Urinary bladder (tissue), 4 donors: ENCODE data around the gene ITGB6. TPM values are rescaled to one million over a fixed set of nuclear protein-coding genes. Genes with fewer than 3 reads are reported as not detected.
"Not testable (repeated sequence)": the region's sequence is repeated elsewhere in the genome, so short reads cannot be mapped to it uniquely, and the experiment has no call there.

ENCODE experiments used
- DNase-seq: peaks from one replicate; pipeline ENCODE4 v3.0.0-alpha.2; 2015; ENCODE audit errors: extremely low spot score
- H3K27ac ChIP-seq: one replicate; pipeline ENCODE4 v1.5.1; 2013; ENCODE audit warnings: low read depth, mild to moderate bottlenecking, moderate library complexity
- H3K36me3 ChIP-seq: one replicate; pipeline ENCODE4 v1.6.1; 2013; ENCODE audit warnings: mild to moderate bottlenecking, moderate library complexity; ENCODE audit not compliant: insufficient read depth
- H3K4me1 ChIP-seq: one replicate; pipeline ENCODE4 v1.6.1; 2013; ENCODE audit warnings: mild to moderate bottlenecking, moderate library complexity; ENCODE audit not compliant: insufficient read depth
- H3K4me3 ChIP-seq: one replicate; pipeline ENCODE4 v1.5.1; 2013; ENCODE audit warnings: low read depth, low read length
- WGBS: extraction: QIAGEN DNeasy Blood & Tissue Kit; methylation state at CpG from one replicate; pipeline ENCODE4 v1.1.7; 2013; 5-methylcytosine and 5-hydroxymethylcytosine counted together
- polyA plus RNA-seq: library from polyadenylated mRNA; stranded (reverse); fragments of 200-250 nt; gene quantifications from one replicate; pipeline ENCODE4 v1.2.3, GENCODE V29; 2013
- total RNA-seq: library from RNA; depleted of rRNA; stranded (reverse); fragments of >200 nt; gene quantifications from one replicate; pipeline ENCODE4 v1.2.3, GENCODE V29; 2014
- donor health status: healthy with polysubstance abuse.
- donor health status: healthy.

ITGB6 gene
- total and polyA plus RNA-seq, 2 donors: 4.6 to 25.2 TPM

DNA sequence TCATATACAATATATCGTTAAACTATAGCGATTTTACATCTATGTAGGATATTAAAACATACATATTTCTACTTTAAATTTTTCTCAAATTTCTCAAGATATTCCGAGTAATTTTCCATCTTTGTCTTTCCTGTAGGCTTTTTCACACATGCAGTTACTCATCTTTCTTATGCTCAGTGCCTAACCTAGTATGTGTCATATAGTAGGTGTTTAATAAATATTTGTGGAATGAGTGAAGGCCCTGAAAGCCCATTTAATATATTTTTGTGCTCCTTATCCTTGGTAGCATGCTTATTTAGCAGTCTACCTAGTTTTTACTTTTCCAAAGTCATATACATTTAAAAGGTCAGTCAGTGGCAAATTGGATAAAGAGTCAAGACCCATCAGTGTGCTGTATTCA, 67.3 kb downstream of the ITGB6 start:
- WGBS: 92% methylated on average over 3 of the region's 3 CpGs
- Histone ChIP-seq H3K4me1 (no peaks in the 10 kb centered on the region), H3K4me3 (no peak overlapping the region), H3K36me3 (no peaks in the 10 kb centered on the region), H3K27ac (no peak overlapping the region)
- DNase-seq: no peak

DNA sequence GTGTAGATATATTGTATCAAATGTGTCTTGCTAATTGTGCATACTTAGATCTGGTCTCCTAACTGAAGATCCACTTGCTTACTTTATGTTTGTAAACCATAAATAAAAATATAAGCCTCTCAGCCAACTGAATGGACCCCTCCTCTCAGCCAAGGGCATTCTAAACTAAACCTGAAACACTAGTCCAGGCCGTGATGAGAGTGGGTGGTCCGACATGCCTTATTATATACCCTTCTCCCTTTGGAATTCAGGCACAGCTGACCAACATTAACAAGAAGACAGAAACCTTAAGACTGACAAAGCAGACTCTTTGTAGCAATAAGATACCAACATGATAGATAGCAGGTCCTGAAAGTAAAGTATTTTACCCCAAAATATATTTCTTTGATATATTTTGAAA, 73.3 kb downstream of the ITGB6 start:
- H3K27ac ChIP-seq: no peak overlapping the region
- 75% methylated on average over 2 of the region's 2 CpGs for WGBS

GRCh38 chr2:160126315-160126714, 73.8 kb downstream of the ITGB6 start:
- Histone ChIP-seq H3K4me3 (no peak overlapping the region), H3K36me3 (no peaks in the 10 kb centered on the region), H3K27ac (no peak overlapping the region), H3K4me1 (no peaks in the 10 kb centered on the region)
- 88% methylated on average over 12 of the region's 12 CpGs for WGBS
- DNase-seq: no peak

More for the DNA sequence above, 73.3 kb downstream of the ITGB6 start:
- Histone ChIP-seq H3K36me3 (no peaks in the 10 kb centered on the region), H3K4me3 (no peak overlapping the region), H3K4me1 (no peaks in the 10 kb centered on the region)
- no peak for DNase-seq

- Histone ChIP-seq H3K4me1 (no peaks in the 10 kb centered on the region), H3K27ac (no peak overlapping the region), H3K4me3 (no peak overlapping the region), H3K36me3 (no peaks in the 10 kb centered on the region)
- WGBS: 66% methylated on average over 6 of the region's 6 CpGs
- no peak for DNase-seq
Observed at GRCh38 chr2:160125828-160126227, 74.2 kb downstream of the ITGB6 start.

- H3K4me3 ChIP-seq: no peak overlapping the region
- H3K4me1 ChIP-seq: no peaks in the 10 kb centered on the region
- H3K36me3 ChIP-seq: no peaks in the 10 kb centered on the region
- DNase-seq: no peak
- 92% methylated on average over 2 of the region's 2 CpGs for WGBS
- H3K27ac ChIP-seq: no peak overlapping the region
Observed at GRCh38 chr2:160125366-160125765, 74.7 kb downstream of the ITGB6 start.

DNA sequence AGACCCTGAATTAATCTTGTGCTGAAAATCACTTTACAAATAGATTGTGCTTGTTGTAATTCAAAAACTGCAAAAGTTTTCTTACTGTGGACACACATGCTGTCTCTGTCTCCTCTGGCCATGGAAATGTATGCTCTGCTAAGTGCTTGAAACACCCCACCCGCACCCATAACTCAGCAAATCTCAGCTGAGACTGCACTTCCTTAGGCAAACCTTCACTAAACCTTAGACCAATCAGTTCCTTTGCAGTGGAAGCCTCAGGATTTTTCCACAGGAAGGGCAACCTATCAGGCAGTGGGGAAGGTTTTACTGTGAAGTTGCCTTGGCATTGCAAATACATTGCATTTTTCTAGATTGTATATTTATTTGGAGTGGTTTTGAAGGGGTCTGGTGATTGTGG, 75.5 kb downstream of the ITGB6 start:
- WGBS: 63% methylated on average over 1 of the region's 1 CpG
- Histone ChIP-seq H3K27ac (no peak overlapping the region), H3K4me3 (no peak overlapping the region), H3K36me3 (no peaks in the 10 kb centered on the region), H3K4me1 (no peaks in the 10 kb centered on the region)
- no peak for DNase-seq

DNA sequence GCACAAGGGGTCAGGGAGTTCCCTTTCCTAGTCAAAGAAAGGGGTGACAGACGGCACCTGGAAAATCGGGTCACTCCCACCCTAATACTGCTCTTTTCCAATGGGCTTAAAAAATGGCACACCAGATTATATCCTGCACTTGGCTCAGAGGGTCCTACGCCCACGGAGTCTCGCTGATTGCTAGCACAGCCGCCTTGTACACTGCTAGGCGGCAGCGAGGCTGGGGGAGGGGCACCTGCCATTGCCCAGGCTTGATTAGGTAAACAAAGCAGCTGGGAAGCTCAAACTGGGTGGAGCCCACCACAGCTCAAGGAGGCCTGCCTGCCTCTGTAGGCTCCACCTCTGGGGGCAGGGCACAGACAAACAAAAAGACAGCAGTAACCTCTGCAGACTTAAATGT, 85.4 kb downstream of the ITGB6 start:
- H3K36me3 ChIP-seq, H3K4me3 ChIP-seq, H3K27ac ChIP-seq, H3K4me1 ChIP-seq, DNase-seq: not testable (repeated sequence)
- WGBS: 80% methylated on average over 8 of the region's 8 CpGs

- no peaks in the 10 kb centered on the region for H3K36me3 ChIP-seq
- H3K4me3 ChIP-seq: no peak overlapping the region
- no peaks in the 10 kb centered on the region for H3K4me1 ChIP-seq
- DNase-seq: no peak
- no peak overlapping the region for H3K27ac ChIP-seq
- WGBS: 91% methylated on average over 3 of the region's 3 CpGs
Observed at GRCh38 chr2:160114020-160114419, 86.1 kb downstream of the ITGB6 start.

DNA sequence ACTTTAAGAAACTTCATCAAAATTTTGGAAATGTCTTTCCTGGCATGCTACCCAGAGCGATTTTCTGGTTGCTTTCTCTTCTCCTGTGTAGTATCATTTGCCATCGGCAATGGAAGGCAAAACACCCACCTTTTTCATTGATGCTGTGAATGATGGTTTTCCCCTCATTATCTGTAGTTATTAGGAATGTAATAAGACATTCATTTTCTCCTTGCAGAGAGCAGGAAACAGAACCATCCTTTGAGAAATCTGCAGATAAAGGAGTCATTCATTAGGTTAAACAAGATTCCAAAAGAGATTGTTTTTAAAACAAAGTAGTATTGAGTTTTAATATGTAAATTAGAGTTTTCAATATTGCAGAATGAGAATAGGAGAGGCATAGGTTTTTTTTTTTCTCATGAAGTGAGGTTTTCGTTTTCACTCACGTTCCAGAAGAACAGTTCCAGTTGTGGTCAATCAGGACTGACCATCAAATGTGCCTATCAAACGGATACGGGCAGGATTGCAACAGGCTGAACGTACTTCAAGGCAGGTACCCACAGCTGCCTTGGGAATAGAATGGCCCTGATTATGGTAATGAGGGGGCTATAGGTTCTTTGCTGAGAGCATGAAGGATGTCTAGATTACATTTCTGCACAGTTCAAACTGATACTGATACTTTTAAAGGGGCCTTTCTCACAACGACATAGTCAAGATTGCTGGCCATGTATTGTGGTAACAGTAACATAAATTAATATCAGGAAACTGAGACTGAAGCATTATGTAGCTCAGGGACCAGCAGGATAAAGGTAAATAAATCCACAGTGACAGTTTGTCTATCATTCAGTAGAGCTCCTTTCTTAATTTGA, 87.9 kb downstream of the ITGB6 start:
- DNase-seq: no peak
- WGBS: 85% methylated on average over 8 of the region's 8 CpGs
- H3K27ac ChIP-seq: no peak overlapping the region

DNA sequence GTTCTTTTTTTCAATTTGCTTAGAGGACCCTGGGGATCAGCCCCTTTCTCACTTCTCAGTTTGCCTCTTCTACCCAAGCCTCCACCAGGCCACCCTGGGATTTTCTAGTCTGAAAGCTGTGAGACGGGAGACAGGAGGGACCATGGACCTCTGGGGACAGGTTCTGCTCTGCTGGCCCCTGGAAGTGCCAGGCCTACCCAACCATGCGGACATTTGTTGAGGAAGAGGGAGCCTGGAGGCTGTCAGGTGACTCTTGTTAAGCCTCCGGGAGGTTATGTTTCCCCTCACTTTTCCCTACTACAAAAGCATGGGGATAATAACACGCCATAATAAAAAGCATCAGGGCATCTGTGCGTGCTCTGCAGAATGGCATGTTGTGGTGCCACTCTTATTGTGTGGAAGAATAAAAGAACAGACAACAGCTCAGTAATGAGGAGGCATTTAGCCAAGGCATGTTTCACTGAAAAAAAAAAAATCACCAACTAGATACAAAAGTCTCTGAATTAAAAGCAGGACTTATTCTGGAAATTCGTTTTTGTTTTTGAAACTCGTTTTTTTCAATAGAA, 89.3 kb downstream of the ITGB6 start:
- WGBS: 95% methylated on average over 7 of the region's 7 CpGs
- no peak for DNase-seq
- no peak overlapping the region for H3K4me3 ChIP-seq
- H3K4me1 ChIP-seq: no peaks in the 10 kb centered on the region
- no peaks in the 10 kb centered on the region for H3K36me3 ChIP-seq
- no peak overlapping the region for H3K27ac ChIP-seq

More for the DNA sequence above, 87.9 kb downstream of the ITGB6 start:
- no peaks in the 10 kb centered on the region for H3K4me1 ChIP-seq
- H3K4me3 ChIP-seq: no peak overlapping the region
- no peaks in the 10 kb centered on the region for H3K36me3 ChIP-seq

GRCh38 chr2:160109939-160110673, 90.0 kb downstream of the ITGB6 start:
- Histone ChIP-seq H3K4me3 (no peak overlapping the region), H3K27ac (no peak overlapping the region), H3K36me3 (no peaks in the 10 kb centered on the region), H3K4me1 (no peaks in the 10 kb centered on the region)
- DNase-seq: peak; percentile 29
- 46% methylated on average over 8 of the region's 8 CpGs for WGBS

GRCh38 chr2:160109243-160109642, 90.8 kb downstream of the ITGB6 start:
- H3K4me3 ChIP-seq: no peak overlapping the region
- H3K36me3 ChIP-seq: no peaks in the 10 kb centered on the region
- no peak for DNase-seq
- 92% methylated on average over 3 of the region's 3 CpGs for WGBS
- no peak overlapping the region for H3K27ac ChIP-seq
- no peaks in the 10 kb centered on the region for H3K4me1 ChIP-seq

- H3K27ac ChIP-seq: no peak overlapping the region
- DNase-seq: no peak
- H3K4me1 ChIP-seq: no peaks in the 10 kb centered on the region
- 44% methylated on average over 2 of the region's 2 CpGs for WGBS
- no peak overlapping the region for H3K4me3 ChIP-seq
- H3K36me3 ChIP-seq: no peaks in the 10 kb centered on the region
Observed at GRCh38 chr2:160108646-160109045, 91.4 kb downstream of the ITGB6 start.

DNA sequence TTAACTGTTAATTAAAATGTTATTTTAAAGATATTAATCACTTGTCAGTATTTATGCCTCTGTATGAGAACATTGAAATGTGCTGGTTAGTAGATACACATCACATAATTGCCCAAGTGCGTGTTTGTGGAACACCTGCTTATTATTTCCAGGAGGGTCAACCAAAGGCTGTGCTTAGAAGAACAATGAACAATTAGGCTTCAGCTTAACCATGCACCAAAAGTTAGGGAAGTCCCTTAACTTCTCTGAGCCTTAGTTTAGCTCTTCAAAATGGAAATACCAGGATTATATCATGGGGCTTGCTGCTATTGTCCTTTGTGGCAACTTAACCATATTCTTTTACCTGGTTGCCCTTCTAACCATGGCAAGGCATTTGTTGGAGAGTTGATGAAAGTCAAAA, 94.7 kb downstream of the ITGB6 start:
- Histone ChIP-seq H3K4me3 (no peak overlapping the region), H3K4me1 (no peaks in the 10 kb centered on the region), H3K36me3 (no peaks in the 10 kb centered on the region), H3K27ac (no peak overlapping the region)
- no peak for DNase-seq
- 92% methylated on average over 1 of the region's 1 CpG for WGBS
